Measurements from ENCODE around the gene CUX1.

GRCh38 chr7:101902680-101903514 is 85.5 kb downstream of the CUX1 start:
- TF ChIP-seq TAF1 (IDR thresholded peaks at IDR 0.05; ENCODE audit: low read depth, low read length) = no peak
- TF ChIP-seq POLR2AphosphoS5 (IDR thresholded peaks at IDR 0.05; ENCODE audit: low read depth, low read length) = no peak
- no peak for TF ChIP-seq POLR2A (IDR thresholded peaks at IDR 0.05; ENCODE audit: low read depth, low read length)
- no peak for TF ChIP-seq PAX5 (IDR thresholded peaks at IDR 0.05; ENCODE audit: insufficient read depth, low read length, severe bottlenecking)
- TF ChIP-seq POU2F2 (IDR thresholded peaks at IDR 0.05; ENCODE audit: low read depth, low read length) = no peak
- TF ChIP-seq SPI1 (IDR thresholded peaks at IDR 0.05; ENCODE audit: low read depth, low read length) = no peak

All from GM12891 (cell line).